ENCODE results near the gene ARHGAP15.

DNA sequence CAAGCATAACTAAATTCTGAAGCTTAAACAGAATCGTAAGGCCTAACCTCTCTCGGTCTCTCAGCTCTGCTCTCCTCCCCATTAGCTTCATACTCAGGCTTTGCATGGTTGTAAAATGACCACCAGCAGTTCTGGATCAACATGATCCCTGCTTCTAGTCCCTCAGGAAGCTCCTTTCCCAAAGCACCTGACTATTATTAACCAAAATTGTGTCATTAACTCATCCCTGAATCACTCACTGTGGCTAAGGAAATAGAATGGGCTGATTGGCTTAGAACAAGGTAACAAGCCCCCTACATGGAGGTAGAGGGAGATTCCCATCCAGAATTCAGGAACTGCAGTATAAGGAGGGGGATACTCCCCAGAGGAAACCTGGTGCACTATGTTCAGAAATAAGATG is 448.3 kb downstream of the ARHGAP15 start:
- TF ChIP-seq EZH2 (IDR thresholded peaks at IDR 0.05; ENCODE audit: insufficient read depth, poor library complexity, severe bottlenecking) = no peak
- TF ChIP-seq EZH2phosphoT487 (IDR thresholded peaks at IDR 0.05; ENCODE audit: insufficient read depth, low read depth) = no peak
